COR-L47 (cell line): ENCODE measurements around the gene FAM131B.
A peak's percentile ranks its signal among the peaks of the same experiment; 100 is the strongest.

Experiments
- DNase-seq: peaks from one replicate; lab custom pipeline; 2025; lab: John Stamatoyannopoulos, UW

FAM131B gene

DNA sequence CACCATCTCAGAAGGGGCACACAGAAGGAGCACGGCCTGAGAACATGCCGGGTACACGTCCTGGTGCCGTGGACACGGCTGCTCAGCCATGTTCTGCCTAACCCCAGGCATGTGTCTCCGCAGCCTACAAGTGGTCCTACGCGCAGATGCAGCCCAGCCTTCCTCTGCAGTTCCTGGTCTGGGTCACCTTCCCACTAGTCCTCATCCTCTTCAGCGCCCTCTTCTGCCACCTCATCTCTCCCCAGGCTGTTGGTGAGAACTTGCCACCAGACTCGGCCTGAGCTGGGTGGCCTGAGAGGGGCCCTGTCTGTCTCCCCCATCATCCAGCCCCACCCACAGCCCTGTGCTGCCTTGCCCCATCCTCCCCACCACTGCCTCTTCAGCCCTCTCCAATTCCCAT, 41.3 kb downstream of the FAM131B start:
- DNase-seq: no peak

GRCh38 chr7:143320620-143321019, 41.9 kb downstream of the FAM131B start:
- DNase-seq: no peak

DNA sequence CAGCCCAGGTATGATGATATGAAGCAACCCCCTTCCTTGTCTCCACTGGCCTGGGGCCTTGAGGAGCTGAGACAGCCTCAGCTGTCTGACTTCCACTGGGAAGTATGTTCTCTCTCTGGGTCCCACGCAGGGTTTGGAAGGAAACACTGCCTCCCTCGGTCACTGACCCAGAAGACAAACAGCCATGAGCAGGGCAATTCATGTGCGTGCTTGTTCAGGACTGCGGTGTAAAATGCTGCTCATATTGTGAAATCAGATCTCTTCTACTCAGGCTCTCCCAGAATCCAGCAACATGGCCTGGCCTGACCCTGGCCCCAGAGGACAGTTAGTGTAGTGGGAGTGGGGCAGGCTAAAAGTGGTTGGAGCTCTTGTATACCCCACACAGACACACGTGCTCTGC, 43.9 kb downstream of the FAM131B start:
- DNase-seq: no peak

DNA sequence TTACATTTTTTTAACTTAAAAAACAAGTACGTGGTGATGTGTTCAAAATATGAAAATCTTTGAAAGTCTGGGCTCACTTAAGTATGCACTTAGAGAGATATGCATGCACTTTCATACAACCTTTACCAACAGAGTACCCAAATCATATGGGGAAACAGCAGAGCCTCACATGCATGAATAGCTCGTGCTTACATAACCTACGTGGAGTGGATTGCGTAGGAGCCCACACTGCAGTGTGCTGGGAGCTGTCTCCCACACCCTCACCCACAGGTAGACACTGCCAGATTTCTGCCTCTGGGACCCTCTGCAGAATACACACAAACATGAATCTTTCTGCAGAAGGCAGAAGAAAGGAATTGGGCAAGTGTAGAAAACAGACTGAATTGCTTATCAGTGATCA, 46.0 kb downstream of the FAM131B start:
- no peak for DNase-seq

DNA sequence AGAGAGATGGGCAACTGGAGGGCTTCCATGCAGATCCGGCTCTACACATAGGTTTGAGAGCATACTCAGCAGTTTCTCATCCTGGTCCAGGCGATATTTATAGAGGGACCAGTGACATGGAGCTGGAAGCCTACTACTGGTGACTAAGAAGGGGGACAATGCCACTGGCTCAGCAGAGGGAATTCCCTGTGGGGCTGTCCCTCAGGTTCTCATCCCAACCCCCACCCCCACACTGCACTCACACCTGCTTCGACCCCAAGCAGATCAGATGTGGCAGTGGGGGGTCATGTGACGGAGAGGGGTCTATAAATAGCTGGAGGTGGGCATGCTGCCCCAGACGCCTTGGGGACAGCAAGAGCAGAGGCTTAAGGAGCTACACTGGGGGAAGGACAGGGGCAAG, 46.7 kb downstream of the FAM131B start, which contains the start of gene CLCN1:
Gene CLCN1 (plus strand): TSS at position 336 of the 400 bp plus-strand sequence. CDS start 102 bp downstream, outside the sequence.
- no peak for DNase-seq

GRCh38 chr7:143314127-143314526, 48.4 kb downstream of the FAM131B start:
- no peak for DNase-seq

- DNase-seq: no peak
Measured at GRCh38 chr7:143308632-143309031, 53.9 kb downstream of the FAM131B start.

DNA sequence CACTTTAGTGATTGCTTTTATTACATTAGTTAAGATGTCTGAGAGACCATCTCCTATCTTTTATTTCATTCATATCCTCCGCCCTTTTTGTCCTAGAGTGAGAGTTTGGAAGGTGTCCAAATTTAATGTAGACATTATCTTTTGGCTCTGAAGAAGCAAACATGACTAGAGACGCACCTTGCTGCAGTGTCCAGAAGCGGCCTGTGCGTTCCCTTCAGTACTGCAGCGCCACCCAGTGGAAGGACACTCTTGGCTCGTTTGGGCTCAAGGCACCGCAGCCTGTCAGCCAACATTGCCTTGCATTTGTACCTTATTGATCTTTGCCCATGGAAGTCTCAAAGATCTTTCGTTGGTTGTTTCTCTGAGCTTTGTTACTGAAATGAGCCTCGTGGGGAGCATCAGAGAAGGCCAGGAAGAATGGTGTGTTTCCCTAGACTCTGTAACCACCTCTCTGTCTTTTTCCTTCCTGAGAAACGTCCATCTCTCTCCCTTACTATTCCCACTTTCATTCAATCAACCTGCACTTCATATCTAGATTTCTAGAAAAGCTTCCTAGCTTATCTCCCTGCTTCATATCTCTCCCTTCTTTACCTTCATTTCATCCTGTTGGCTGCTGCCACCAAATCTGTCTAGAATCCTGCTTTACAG, 57.0 kb downstream of the FAM131B start:
- DNase-seq: peak; percentile 17

GRCh38 chr7:143304938-143305337, 57.6 kb downstream of the FAM131B start:
- DNase-seq: no peak

DNA sequence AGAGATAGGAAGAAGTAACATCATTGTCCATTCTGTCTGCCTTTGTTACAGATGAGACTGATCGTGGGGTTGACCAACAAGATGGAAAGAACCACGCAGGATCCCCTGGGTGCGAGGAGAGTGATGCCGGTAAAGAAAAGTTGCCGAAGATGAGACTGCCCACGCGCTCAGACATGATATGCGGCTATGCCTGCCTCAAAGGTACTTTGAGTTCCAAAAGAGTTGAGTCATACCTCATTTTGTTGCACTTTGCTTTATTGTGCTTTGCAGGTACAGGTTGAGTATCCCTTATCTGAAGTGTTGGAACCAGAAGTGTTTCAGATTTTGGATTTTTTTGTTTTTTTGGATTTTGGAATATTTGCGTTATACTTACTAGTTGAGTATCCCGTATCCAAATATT, 58.8 kb downstream of the FAM131B start:
- DNase-seq: no peak
